PC-3 (cell line): ENCODE measurements around the gene PFAS. TPM values are rescaled to one million over a fixed set of nuclear protein-coding genes. Genes with fewer than 3 reads are reported as not detected.

Source experiments
- ATAC-seq: fragments of 200-7000 bp; cut with Tn5 transposase; 2 replicates; pipeline ENCODE4 v1.9.1; 2020; ENCODE audit warnings: mild to moderate bottlenecking, moderate library complexity
- BruUV-seq: library from RNA; stranded (reverse); fragments of 400-500 nt; replicated peaks from 2 replicates; lab custom pipeline; 2021; lab: Mats Ljungman, UMichigan
- CTCF ChIA-PET: fragments of 300-600 bp; sonication (Branson Sonifier 250); formaldehyde crosslinking; loops from one replicate; lab custom pipeline; 2022; ENCODE audit warnings: antibody characterized with exemption; lab: Charles Lee
- POLR2A ChIA-PET: fragments of 300-600 bp; sonication (Branson Sonifier 250); formaldehyde crosslinking; loops from one replicate; lab custom pipeline; 2022; ENCODE audit warnings: antibody characterized with exemption; ENCODE audit not compliant: unreplicated experiment; lab: Charles Lee
- DNase-seq: peaks from one replicate; pipeline ENCODE4 v3.0.0-alpha.2; 2015
- H2AFZ ChIP-seq: fragments of 300-600 bp; sonication (generic); 2 replicates; pipeline ENCODE4 v1.6.0; 2016; ENCODE audit warnings: antibody characterized with exemption, low read length
- H3F3A ChIP-seq: fragments of 300-600 bp; sonication (generic); one replicate; pipeline ENCODE4 v1.6.0; 2017; ENCODE audit warnings: antibody characterized with exemption, low read length, control low read depth, mild to moderate bottlenecking; ENCODE audit not compliant: unreplicated experiment
- H3K27ac ChIP-seq: fragments of 300-600 bp; sonication (generic); 2 replicates; pipeline ENCODE4 v1.5.1; 2016; ENCODE audit warnings: mild to moderate bottlenecking, low read length
- H3K27me3 ChIP-seq: fragments of 300-600 bp; sonication (generic); 2 replicates; pipeline ENCODE4 v1.6.1; 2016; ENCODE audit warnings: low read length, mixed read lengths
- H3K36me3 ChIP-seq: fragments of 300-600 bp; sonication (generic); 2 replicates; pipeline ENCODE4 v1.6.1; 2016; ENCODE audit warnings: low read depth, mixed run types, low read length, mixed read lengths
- H3K4me1 ChIP-seq: fragments of 300-600 bp; sonication (generic); 2 replicates; pipeline ENCODE4 v1.5.1; 2016; ENCODE audit warnings: low read length; ENCODE audit not compliant: insufficient read depth
- H3K4me2 ChIP-seq: fragments of 300-600 bp; sonication (generic); 2 replicates; pipeline ENCODE4 v1.6.0; 2016; ENCODE audit warnings: low read length
- H3K4me3 ChIP-seq: fragments of 300-600 bp; sonication (generic); 2 replicates; pipeline ENCODE4 v1.5.1; 2016; ENCODE audit warnings: mild to moderate bottlenecking, low read length, mixed read lengths
- H3K79me2 ChIP-seq: fragments of 300-600 bp; sonication (generic); 2 replicates; pipeline ENCODE4 v1.6.1; 2017; ENCODE audit warnings: low read length, mixed read lengths
- H3K9ac ChIP-seq: fragments of 300-600 bp; sonication (generic); 2 replicates; pipeline ENCODE4 v1.6.0; 2016; ENCODE audit warnings: mild to moderate bottlenecking, low read length
- H3K9me2 ChIP-seq: fragments of 300-600 bp; sonication (generic); replicated peaks from 2 replicates; pipeline ENCODE4 v1.6.1; 2016; ENCODE audit warnings: mixed run types, low read length, mixed read lengths
- H3K9me3 ChIP-seq: fragments of 300-600 bp; sonication (generic); 2 replicates; pipeline ENCODE4 v1.6.1; 2016; ENCODE audit warnings: low read length, mixed read lengths
- H4K20me1 ChIP-seq: fragments of 300-600 bp; sonication (generic); 2 replicates; pipeline ENCODE4 v1.6.1; 2016; ENCODE audit warnings: low read length, mixed read lengths
- EZH2 ChIP-seq: fragments of 300-600 bp; sonication (generic); IDR thresholded peaks from one replicate; pipeline ENCODE4 v1.6.1; 2017; ENCODE audit warnings: antibody characterized with exemption, mild to moderate bottlenecking, low read length; ENCODE audit not compliant: unreplicated experiment
- EZH2phosphoT487 ChIP-seq: fragments of 300-600 bp; sonication (generic); IDR thresholded peaks from 2 replicates; pipeline ENCODE4 v1.6.1; 2018; ENCODE audit warnings: mild to moderate bottlenecking, antibody characterized with exemption, low read length, borderline replicate concordance
- intact Hi-C: fragments of 100-400 bp; cut with micrococcal nuclease; formaldehyde crosslinking; loops from 2 replicates; pipeline ENCODE4 v1.9.0; 2023
- total RNA-seq: library from RNA; depleted of rRNA; stranded (reverse); fragments of >200 nt; gene quantifications from 2 replicates; pipeline ENCODE4 v1.2.3, GENCODE V29; 2014
- TF ChIP-seq, protein P1 (sequence below): fragments of 300-600 bp; sonication (generic); conservative IDR thresholded peaks from 2 replicates; pipeline ENCODE4 v1.5.1; 2017; ENCODE audit warnings: antibody characterized with exemption, low read depth, mild to moderate bottlenecking, low read length

Gene PFAS
- total RNA-seq, 1 experiment from 2014 or later: 29.0 TPM

DNA sequence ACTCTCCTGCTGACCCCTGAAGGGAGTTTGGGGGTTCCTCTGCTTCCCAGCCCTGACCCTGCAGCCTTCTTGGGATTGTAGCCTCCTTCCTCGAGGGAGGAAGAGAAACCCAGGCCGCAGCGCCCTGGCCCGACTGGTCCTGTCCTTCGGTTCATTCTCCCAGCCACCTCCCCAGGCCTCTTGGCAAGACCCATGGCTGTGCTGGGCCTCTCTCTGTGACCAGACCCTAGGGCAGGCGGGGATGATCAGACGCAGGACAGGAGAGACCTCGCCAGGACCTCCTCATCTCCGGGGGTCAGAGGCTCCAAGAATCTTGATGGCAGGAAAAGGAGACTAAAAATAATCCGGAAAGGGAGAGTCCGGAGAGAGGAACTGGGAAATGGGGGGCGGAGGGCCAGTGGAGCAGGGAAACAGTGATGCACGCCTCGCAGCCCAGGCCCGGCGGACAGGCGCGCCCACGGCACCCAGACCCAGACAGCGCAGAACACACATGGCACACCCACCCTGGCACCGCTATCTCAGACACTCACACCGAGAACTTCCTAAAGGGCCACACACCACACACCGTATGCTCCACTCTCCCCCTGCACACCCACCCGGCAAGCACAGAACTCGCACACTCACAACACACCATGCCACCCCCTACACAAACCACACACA, 62.2 kb downstream of the PFAS start:
- intact Hi-C loops: no loop called here

DNA sequence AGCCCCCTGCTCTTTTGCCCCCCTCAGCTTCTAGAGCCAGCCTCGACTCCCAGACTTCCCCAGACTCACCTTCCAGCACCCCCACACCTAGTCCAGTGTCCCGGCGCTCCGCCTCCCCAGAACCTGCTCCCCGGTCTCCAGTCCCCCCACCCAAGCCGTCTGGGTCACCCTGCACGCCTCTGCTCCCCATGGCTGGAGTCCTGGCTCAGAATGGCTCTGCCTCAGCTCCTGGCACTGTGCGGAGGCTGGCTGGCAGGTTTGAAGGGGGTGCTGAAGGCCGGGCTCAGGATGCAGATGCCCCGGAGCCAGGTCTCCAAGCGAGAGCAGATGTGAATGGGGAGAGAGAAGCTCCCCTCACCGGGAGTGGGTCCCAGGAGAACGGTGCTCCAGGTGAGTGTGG, 63.2 kb downstream of the PFAS start:
- Histone ChIP-seq H3K4me3 (no peak overlapping the region), H3K4me2 (no peak overlapping the region), H3K36me3 (no peaks in the 10 kb centered on the region), H3K79me2 (no peaks in the 10 kb centered on the region), H3K27ac (no peak overlapping the region), H3K9ac (no peak overlapping the region), H3F3A (no peaks in the 10 kb centered on the region), H3K27me3 (peaks cover 20% of the 10 kb centered on the region), H3K4me1 (no peaks in the 10 kb centered on the region), H2AFZ (no peak overlapping the region), H4K20me1 (no peaks in the 10 kb centered on the region), H3K9me2 (no peaks in the 10 kb centered on the region), H3K9me3 (no peaks in the 10 kb centered on the region)
- TF ChIP-seq EZH2phosphoT487 (no peak), EZH2 (no peak)
- TF ChIP-seq, protein P1, sequence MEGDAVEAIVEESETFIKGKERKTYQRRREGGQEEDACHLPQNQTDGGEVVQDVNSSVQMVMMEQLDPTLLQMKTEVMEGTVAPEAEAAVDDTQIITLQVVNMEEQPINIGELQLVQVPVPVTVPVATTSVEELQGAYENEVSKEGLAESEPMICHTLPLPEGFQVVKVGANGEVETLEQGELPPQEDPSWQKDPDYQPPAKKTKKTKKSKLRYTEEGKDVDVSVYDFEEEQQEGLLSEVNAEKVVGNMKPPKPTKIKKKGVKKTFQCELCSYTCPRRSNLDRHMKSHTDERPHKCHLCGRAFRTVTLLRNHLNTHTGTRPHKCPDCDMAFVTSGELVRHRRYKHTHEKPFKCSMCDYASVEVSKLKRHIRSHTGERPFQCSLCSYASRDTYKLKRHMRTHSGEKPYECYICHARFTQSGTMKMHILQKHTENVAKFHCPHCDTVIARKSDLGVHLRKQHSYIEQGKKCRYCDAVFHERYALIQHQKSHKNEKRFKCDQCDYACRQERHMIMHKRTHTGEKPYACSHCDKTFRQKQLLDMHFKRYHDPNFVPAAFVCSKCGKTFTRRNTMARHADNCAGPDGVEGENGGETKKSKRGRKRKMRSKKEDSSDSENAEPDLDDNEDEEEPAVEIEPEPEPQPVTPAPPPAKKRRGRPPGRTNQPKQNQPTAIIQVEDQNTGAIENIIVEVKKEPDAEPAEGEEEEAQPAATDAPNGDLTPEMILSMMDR: no peak
- intact Hi-C loops: no loop called here
- ChIA-PET CTCF (no interaction called here), POLR2A (no interaction called here)
- DNase-seq: no peak
- ATAC-seq: no peak
- no TSS peak for BruUV-seq

More for the DNA sequence above, 62.2 kb downstream of the PFAS start:
- Histone ChIP-seq H3K9me3 (no peaks in the 10 kb centered on the region), H3K79me2 (no peaks in the 10 kb centered on the region), H3K9ac (no peak overlapping the region), H4K20me1 (no peaks in the 10 kb centered on the region), H3K9me2 (no peaks in the 10 kb centered on the region), H3K27ac (no peak overlapping the region), H3K4me3 (no peak overlapping the region), H3K27me3 (peaks cover 20% of the 10 kb centered on the region), H3F3A (no peaks in the 10 kb centered on the region), H3K4me1 (no peaks in the 10 kb centered on the region), H2AFZ (no peak overlapping the region), H3K4me2 (no peak overlapping the region), H3K36me3 (no peaks in the 10 kb centered on the region)
- DNase-seq (no peak), ATAC-seq (no peak)
- ChIA-PET CTCF (no interaction called here), POLR2A (no interaction called here)
- no TSS peak for BruUV-seq
- TF ChIP-seq EZH2: no peak
- TF ChIP-seq EZH2phosphoT487: no peak
- TF ChIP-seq, protein P1: no peak

DNA sequence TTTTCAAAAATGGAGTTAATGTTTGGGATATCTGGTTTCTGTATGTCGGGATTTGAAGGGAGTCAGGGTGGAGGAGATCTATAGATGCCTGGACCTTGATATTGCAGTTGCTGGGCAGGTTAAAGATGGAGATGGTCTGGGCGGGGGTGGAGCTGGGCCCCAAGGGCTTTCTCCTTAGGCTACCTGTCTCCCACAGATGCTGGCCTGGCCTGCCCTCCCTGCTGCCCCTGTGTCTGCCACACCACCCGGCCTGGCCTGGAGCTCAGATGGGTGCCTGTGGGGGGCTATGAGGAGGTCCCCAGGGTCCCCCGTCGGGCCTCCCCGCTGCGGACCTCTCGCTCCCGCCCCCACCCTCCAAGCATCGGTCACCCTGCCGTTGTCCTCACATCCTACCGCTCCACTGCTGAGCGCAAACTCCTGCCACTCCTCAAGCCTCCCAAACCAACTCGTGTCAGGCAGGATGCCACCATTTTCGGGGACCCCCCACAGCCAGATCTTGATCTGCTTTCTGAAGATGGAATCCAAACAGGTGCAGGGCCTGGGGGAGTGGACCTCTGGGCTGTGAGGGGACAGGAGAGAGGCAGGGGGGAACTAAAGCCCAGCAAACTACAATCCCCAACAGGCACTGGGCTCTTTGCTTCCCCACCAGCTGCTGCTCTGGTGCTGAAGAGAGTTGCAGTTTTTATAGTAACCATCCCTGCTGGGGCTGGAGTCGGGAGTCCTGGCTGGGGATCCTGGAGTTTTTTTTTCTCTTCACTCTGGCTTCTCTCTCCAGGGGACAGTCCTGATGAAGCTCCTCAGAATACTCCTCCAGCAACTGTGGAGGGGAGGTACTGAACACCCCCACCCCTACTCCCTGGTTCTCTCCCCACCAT, 63.9 kb downstream of the PFAS start:
- intact Hi-C loops: no loop called here
- Histone ChIP-seq H3K9me3 (no peaks in the 10 kb centered on the region), H3K27me3 (peaks cover 20% of the 10 kb centered on the region), H3K79me2 (no peaks in the 10 kb centered on the region), H3K9me2 (no peaks in the 10 kb centered on the region), H3F3A (no peaks in the 10 kb centered on the region), H3K27ac (no peak overlapping the region), H2AFZ (no peak overlapping the region), H3K36me3 (no peaks in the 10 kb centered on the region), H3K9ac (no peak overlapping the region), H3K4me3 (no peak overlapping the region), H3K4me2 (no peak overlapping the region), H3K4me1 (no peaks in the 10 kb centered on the region), H4K20me1 (no peaks in the 10 kb centered on the region)
- CTCF ChIA-PET: no interaction called here
- ATAC-seq (no peak), DNase-seq (no peak)
- BruUV-seq: no TSS peak
- TF ChIP-seq EZH2phosphoT487 (no peak), EZH2 (no peak)
- TF ChIP-seq, protein P1: no peak
- POLR2A ChIA-PET: no interaction called here
